ENCODE results near the gene PLEKHG4B. TPM values are rescaled to one million over a fixed set of nuclear protein-coding genes. Genes with fewer than 3 reads are reported as not detected.

The PLEKHG4B gene
- polyA plus RNA-seq, 1 donor from 2014 or later, result 0.78 TPM

GRCh38 chr5:141211-141610 lies 49.2 kb downstream of the PLEKHG4B start:
- H3K4me2 ChIP-seq (ENCODE audit: low read length), result no peak overlapping the region
- H3K27ac ChIP-seq (ENCODE audit: low read length), result no peak overlapping the region
- peaks cover under 1% of the 10 kb centered on the region for H3K79me2 ChIP-seq (replicated peaks; ENCODE audit: insufficient read depth, low read length)
- H3K9me3 ChIP-seq (ENCODE audit: low read length), result no peaks in the 10 kb centered on the region
- no peak overlapping the region for H3K9ac ChIP-seq (ENCODE audit: low read length)
- H4K20me1 ChIP-seq (ENCODE audit: insufficient read depth), result no peaks in the 10 kb centered on the region
- no peaks in the 10 kb centered on the region for H3K36me3 ChIP-seq (ENCODE audit: insufficient read depth, low read length)
- TF ChIP-seq EP300 (conservative IDR thresholded peaks at IDR 0.05; ENCODE audit: poor library complexity, severe bottlenecking) (no peak), MXI1 (conservative IDR thresholded peaks at IDR 0.05; ENCODE audit: poor library complexity, severe bottlenecking) (no peak), RAD21 (conservative IDR thresholded peaks at IDR 0.05) (no peak), REST (IDR thresholded peaks at IDR 0.05; ENCODE audit: borderline replicate concordance) (no peak), SMC3 (conservative IDR thresholded peaks at IDR 0.05; ENCODE audit: poor library complexity) (no peak), POLR2AphosphoS5 (IDR thresholded peaks at IDR 0.05) (no peak), EZH2 (IDR thresholded peaks at IDR 0.05; ENCODE audit: borderline replicate concordance, insufficient read depth, low read length, poor library complexity, severe bottlenecking) (no peak)
- no peaks in the 10 kb centered on the region for H3F3A ChIP-seq (ENCODE audit: insufficient read depth, low read length, poor library complexity, severe bottlenecking)
- H3K4me3 ChIP-seq (ENCODE audit: low read length), result no peak overlapping the region
- no peaks in the 10 kb centered on the region for H3K9me2 ChIP-seq (ENCODE audit: insufficient read depth, low read length)
- no peak overlapping the region for H2AFZ ChIP-seq (ENCODE audit: low read depth, low read length)
- no peaks in the 10 kb centered on the region for H3K27me3 ChIP-seq (ENCODE audit: insufficient read depth, low read depth, low read length)

- Histone ChIP-seq H4K20me1 (ENCODE audit: insufficient read depth) (no peaks in the 10 kb centered on the region), H3F3A (ENCODE audit: insufficient read depth, low read length, poor library complexity, severe bottlenecking) (no peaks in the 10 kb centered on the region), H3K79me2 (replicated peaks; ENCODE audit: insufficient read depth, low read length) (no peaks in the 10 kb centered on the region), H3K27ac (ENCODE audit: low read length) (no peak overlapping the region), H2AFZ (ENCODE audit: low read depth, low read length) (no peak overlapping the region), H3K4me3 (ENCODE audit: low read length) (no peak overlapping the region), H3K27me3 (ENCODE audit: insufficient read depth, low read depth, low read length) (no peaks in the 10 kb centered on the region), H3K36me3 (ENCODE audit: insufficient read depth, low read length) (no peaks in the 10 kb centered on the region), H3K9me3 (ENCODE audit: low read length) (no peaks in the 10 kb centered on the region), H3K9me2 (ENCODE audit: insufficient read depth, low read length) (no peaks in the 10 kb centered on the region), H3K4me2 (ENCODE audit: low read length) (no peak overlapping the region), H3K9ac (ENCODE audit: low read length) (no peak overlapping the region)
- TF ChIP-seq POLR2AphosphoS5 (IDR thresholded peaks at IDR 0.05) (no peak), CTCF (IDR thresholded peaks at IDR 0.05; ENCODE audit: poor library complexity, severe bottlenecking) (no peak), TAF1 (IDR thresholded peaks at IDR 0.05; ENCODE audit: low read depth) (no peak), MXI1 (conservative IDR thresholded peaks at IDR 0.05; ENCODE audit: poor library complexity, severe bottlenecking) (no peak), SMC3 (conservative IDR thresholded peaks at IDR 0.05; ENCODE audit: poor library complexity) (no peak), EZH2 (IDR thresholded peaks at IDR 0.05; ENCODE audit: borderline replicate concordance, insufficient read depth, low read length, poor library complexity, severe bottlenecking) (no peak), RAD21 (conservative IDR thresholded peaks at IDR 0.05) (no peak)
Measured at GRCh38 chr5:141761-142160, 49.8 kb downstream of the PLEKHG4B start.
